ENCODE data around the gene CAPN13. TPM values are rescaled to one million over a fixed set of nuclear protein-coding genes. Genes with fewer than 3 reads are reported as not detected.
A peak's percentile ranks its signal among the peaks of the same experiment; 100 is the strongest.

CAPN13 gene
- total and polyA plus RNA-seq, 4 donors = 0.13 to 0.42 TPM; not detected in 2

- TF ChIP-seq JUND (IDR thresholded peaks at IDR 0.05) (no peak), MAX (IDR thresholded peaks at IDR 0.05) (no peak), YY1 (IDR thresholded peaks at IDR 0.05) (no peak), HNF4G (IDR thresholded peaks at IDR 0.05) (no peak), TAF1 (conservative IDR thresholded peaks at IDR 0.05) (no peak), EGR1 (IDR thresholded peaks at IDR 0.05; ENCODE audit: low read depth in 2 of 2) (no peak), RAD21 (IDR thresholded peaks at IDR 0.05) (no peak), CTCF (IDR thresholded peaks at IDR 0.05; ENCODE audit: low read depth, low read length, missing input control) (no peak), HNF4A (conservative IDR thresholded peaks at IDR 0.05) (no peak), FOXA1 (IDR thresholded peaks at IDR 0.05) (no peak), SP1 (IDR thresholded peaks at IDR 0.05) (no peak), FOXA2 (IDR thresholded peaks at IDR 0.05) (no peak), GABPA (IDR thresholded peaks at IDR 0.05 in 1 of 2, conservative IDR thresholded peaks at IDR 0.05 in 1 of 2) (no peak)
- TF ChIP-seq, protein P1, sequence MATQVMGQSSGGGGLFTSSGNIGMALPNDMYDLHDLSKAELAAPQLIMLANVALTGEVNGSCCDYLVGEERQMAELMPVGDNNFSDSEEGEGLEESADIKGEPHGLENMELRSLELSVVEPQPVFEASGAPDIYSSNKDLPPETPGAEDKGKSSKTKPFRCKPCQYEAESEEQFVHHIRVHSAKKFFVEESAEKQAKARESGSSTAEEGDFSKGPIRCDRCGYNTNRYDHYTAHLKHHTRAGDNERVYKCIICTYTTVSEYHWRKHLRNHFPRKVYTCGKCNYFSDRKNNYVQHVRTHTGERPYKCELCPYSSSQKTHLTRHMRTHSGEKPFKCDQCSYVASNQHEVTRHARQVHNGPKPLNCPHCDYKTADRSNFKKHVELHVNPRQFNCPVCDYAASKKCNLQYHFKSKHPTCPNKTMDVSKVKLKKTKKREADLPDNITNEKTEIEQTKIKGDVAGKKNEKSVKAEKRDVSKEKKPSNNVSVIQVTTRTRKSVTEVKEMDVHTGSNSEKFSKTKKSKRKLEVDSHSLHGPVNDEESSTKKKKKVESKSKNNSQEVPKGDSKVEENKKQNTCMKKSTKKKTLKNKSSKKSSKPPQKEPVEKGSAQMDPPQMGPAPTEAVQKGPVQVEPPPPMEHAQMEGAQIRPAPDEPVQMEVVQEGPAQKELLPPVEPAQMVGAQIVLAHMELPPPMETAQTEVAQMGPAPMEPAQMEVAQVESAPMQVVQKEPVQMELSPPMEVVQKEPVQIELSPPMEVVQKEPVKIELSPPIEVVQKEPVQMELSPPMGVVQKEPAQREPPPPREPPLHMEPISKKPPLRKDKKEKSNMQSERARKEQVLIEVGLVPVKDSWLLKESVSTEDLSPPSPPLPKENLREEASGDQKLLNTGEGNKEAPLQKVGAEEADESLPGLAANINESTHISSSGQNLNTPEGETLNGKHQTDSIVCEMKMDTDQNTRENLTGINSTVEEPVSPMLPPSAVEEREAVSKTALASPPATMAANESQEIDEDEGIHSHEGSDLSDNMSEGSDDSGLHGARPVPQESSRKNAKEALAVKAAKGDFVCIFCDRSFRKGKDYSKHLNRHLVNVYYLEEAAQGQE (IDR thresholded peaks at IDR 0.05) = no peak
- TF ChIP-seq, protein P2, sequence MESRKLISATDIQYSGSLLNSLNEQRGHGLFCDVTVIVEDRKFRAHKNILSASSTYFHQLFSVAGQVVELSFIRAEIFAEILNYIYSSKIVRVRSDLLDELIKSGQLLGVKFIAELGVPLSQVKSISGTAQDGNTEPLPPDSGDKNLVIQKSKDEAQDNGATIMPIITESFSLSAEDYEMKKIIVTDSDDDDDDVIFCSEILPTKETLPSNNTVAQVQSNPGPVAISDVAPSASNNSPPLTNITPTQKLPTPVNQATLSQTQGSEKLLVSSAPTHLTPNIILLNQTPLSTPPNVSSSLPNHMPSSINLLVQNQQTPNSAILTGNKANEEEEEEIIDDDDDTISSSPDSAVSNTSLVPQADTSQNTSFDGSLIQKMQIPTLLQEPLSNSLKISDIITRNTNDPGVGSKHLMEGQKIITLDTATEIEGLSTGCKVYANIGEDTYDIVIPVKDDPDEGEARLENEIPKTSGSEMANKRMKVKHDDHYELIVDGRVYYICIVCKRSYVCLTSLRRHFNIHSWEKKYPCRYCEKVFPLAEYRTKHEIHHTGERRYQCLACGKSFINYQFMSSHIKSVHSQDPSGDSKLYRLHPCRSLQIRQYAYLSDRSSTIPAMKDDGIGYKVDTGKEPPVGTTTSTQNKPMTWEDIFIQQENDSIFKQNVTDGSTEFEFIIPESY (IDR thresholded peaks at IDR 0.05) = no peak
- TF ChIP-seq, protein P3, sequence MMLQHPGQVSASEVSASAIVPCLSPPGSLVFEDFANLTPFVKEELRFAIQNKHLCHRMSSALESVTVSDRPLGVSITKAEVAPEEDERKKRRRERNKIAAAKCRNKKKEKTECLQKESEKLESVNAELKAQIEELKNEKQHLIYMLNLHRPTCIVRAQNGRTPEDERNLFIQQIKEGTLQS (IDR thresholded peaks at IDR 0.05) = no peak
- Histone ChIP-seq H3K36me3 (ENCODE audit: control insufficient read depth in 4 of 4, insufficient read depth in 3 of 4, low read depth in 1 of 4, low read length in 3 of 4) (no peaks in the 10 kb centered on the region), H3K9me3 (ENCODE audit: control insufficient read depth in 4 of 4, low read length in 3 of 4) (no peaks in the 10 kb centered on the region), H3K27ac (ENCODE audit: low read depth in 1 of 2, low read length in 2 of 2) (no peak overlapping the region), H3K27me3 (ENCODE audit: control insufficient read depth in 4 of 4, insufficient read depth in 4 of 4, low read length in 3 of 4) (no peaks in the 10 kb centered on the region), H3K4me3 (ENCODE audit: low read depth in 1 of 3, low read length in 3 of 3) (no peak overlapping the region), H3K9ac (ENCODE audit: low read depth in 1 of 2, low read length in 2 of 2) (no peak overlapping the region), H3K4me1 (ENCODE audit: control insufficient read depth in 4 of 4, insufficient read depth in 4 of 4, low read length in 3 of 4) (no peaks in the 10 kb centered on the region)
- 88% methylated on average over 10 of the region's 10 CpGs for WGBS
- peak; percentile 16 for DNase-seq (ENCODE audit: low spot score)
Measured at GRCh38 chr2:30769891-30770462, 37.3 kb downstream of the CAPN13 start.

GRCh38 chr2:30769481-30769780 is 37.8 kb downstream of the CAPN13 start:
- no peaks in the 10 kb centered on the region for H3K9me3 ChIP-seq (ENCODE audit: control insufficient read depth in 4 of 4, low read length in 3 of 4)
- no peak overlapping the region for H3K4me3 ChIP-seq (ENCODE audit: low read depth in 1 of 3, low read length in 3 of 3)
- H3K27me3 ChIP-seq (ENCODE audit: control insufficient read depth in 4 of 4, insufficient read depth in 4 of 4, low read length in 3 of 4) = no peaks in the 10 kb centered on the region
- H3K9ac ChIP-seq (ENCODE audit: low read depth in 1 of 2, low read length in 2 of 2) = no peak overlapping the region
- no peaks in the 10 kb centered on the region for H3K4me1 ChIP-seq (ENCODE audit: control insufficient read depth in 4 of 4, insufficient read depth in 4 of 4, low read length in 3 of 4)
- DNase-seq (ENCODE audit: low spot score) = peak; percentile 13
- H3K27ac ChIP-seq (ENCODE audit: low read depth in 1 of 2, low read length in 2 of 2) = no peak overlapping the region
- WGBS = 73% methylated on average over 2 of the region's 2 CpGs
- no peaks in the 10 kb centered on the region for H3K36me3 ChIP-seq (ENCODE audit: control insufficient read depth in 4 of 4, insufficient read depth in 3 of 4, low read depth in 1 of 4, low read length in 3 of 4)
- TF ChIP-seq MAX (IDR thresholded peaks at IDR 0.05) = no peak
- TF ChIP-seq, protein P2 (IDR thresholded peaks at IDR 0.05) = no peak
- TF ChIP-seq YY1 (IDR thresholded peaks at IDR 0.05) = no peak
- no peak for TF ChIP-seq FOXA2 (IDR thresholded peaks at IDR 0.05)
- no peak for TF ChIP-seq GABPA (IDR thresholded peaks at IDR 0.05 in 1 of 2, conservative IDR thresholded peaks at IDR 0.05 in 1 of 2)
- no peak for TF ChIP-seq SP1 (IDR thresholded peaks at IDR 0.05)
- TF ChIP-seq CTCF (IDR thresholded peaks at IDR 0.05; ENCODE audit: low read depth, low read length, missing input control) = no peak
- TF ChIP-seq, protein P3 (IDR thresholded peaks at IDR 0.05) = no peak
- TF ChIP-seq RXRA (IDR thresholded peaks at IDR 0.05) = no peak
- TF ChIP-seq HNF4G (IDR thresholded peaks at IDR 0.05) = no peak
- TF ChIP-seq EGR1 (IDR thresholded peaks at IDR 0.05; ENCODE audit: low read depth in 2 of 2) = no peak
